Tibial nerve (tissue), 4 donors: ENCODE results near the gene LUC7L2. TPM values are rescaled to one million over a fixed set of nuclear protein-coding genes. Genes with fewer than 3 reads are reported as not detected.

Experiments used
- DNase-seq, 2 donors: peaks; one replicate each; pipeline ENCODE4 v3.0.0-alpha.2; 2019; ENCODE audit warnings: low spot score in 2 of 2
- H3K27ac ChIP-seq, 4 donors: fragments of 200-600 bp; sonication (generic) in 3 of 4; one replicate each; pipeline ENCODE4 v1.5.1; 2017 to 2019; ENCODE audit warnings: mild to moderate bottlenecking in 1 of 4
- H3K27me3 ChIP-seq, 2 donors: fragments of 200-600 bp; sonication (generic) in 1 of 2; one replicate each; pipeline versions ENCODE4 v1.5.1 to v1.6.0; 2017 to 2019
- H3K36me3 ChIP-seq, 3 donors: fragments of 200-600 bp; sonication (generic); one replicate each; pipeline ENCODE4 v1.5.1; 2018 to 2019
- H3K4me1 ChIP-seq, 4 donors: fragments of 200-600 bp; sonication (generic) in 3 of 4; one replicate each; pipeline ENCODE4 v1.5.1; 2017 to 2019
- H3K4me3 ChIP-seq, 4 donors: fragments of 200-600 bp; sonication (generic) in 3 of 4; one replicate each; pipeline ENCODE4 v1.5.1; 2017 to 2019; ENCODE audit warnings: mild to moderate bottlenecking in 1 of 4, moderate library complexity in 1 of 4
- H3K9me3 ChIP-seq, 4 donors: fragments of 200-600 bp; sonication (generic) in 3 of 4; one replicate each; pipeline ENCODE4 v1.5.1; 2017 to 2019
- EP300 ChIP-seq, 2 donors: sonication (generic); formaldehyde crosslinking; IDR thresholded peaks; one replicate each; pipeline ENCODE4 v1.6.1; 2017; ENCODE audit warnings: antibody characterized with exemption in 2 of 2, mild to moderate bottlenecking in 1 of 2
- POLR2A ChIP-seq, 2 donors: fragments of 450-650 bp; IDR thresholded peaks; one replicate each; pipeline ENCODE4 v1.6.1; 2017; ENCODE audit warnings: antibody characterized with exemption in 2 of 2, mild to moderate bottlenecking in 2 of 2, moderate library complexity in 2 of 2
- WGBS, 2 donors: methylation state at CpG; one replicate each; pipeline ENCODE4 v1.1.5; 2018; 5-methylcytosine and 5-hydroxymethylcytosine counted together
- total RNA-seq, 4 donors: library from RNA; depleted of rRNA; stranded (reverse); fragments of >200 nt; gene quantifications; one replicate each; pipeline ENCODE4 v1.1.0, GENCODE V29; 2016
- TF ChIP-seq, protein P1 (sequence below), 5 experiments: fragments of 200-600 bp in 3 of 5; fragments of 450-650 bp in 2 of 5; sonication (generic) in 3 of 5; IDR thresholded peaks; one replicate each; pipeline ENCODE4 v1.5.1; 2016 to 2019; ENCODE audit warnings: antibody characterized with exemption in 5 of 5, mild to moderate bottlenecking in 3 of 5, moderate library complexity in 2 of 5

Gene LUC7L2
- total RNA-seq, 4 donors from 2014 or later: 76.2 to 107 (median 102) TPM

DNA sequence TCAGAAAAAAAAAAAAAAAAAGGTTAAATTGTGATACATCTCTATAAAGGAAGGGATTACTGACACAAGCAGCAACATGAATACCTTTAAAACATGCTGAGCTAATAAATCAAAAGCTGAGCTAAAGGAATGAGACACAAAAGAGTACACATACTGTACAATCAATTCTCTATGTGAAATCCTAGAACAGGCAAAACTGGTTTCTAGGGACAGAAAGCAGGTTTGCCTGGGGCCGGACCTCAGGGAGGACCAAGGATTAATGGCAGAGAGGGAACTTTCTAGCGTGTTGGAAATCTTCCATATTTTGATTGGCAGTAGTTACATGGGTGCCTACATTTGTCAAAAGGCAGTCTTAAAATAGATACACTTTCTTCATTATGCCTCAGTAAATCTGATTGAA lies 71.3 kb downstream of the LUC7L2 start:
- no peak for DNase-seq
- H3K27ac ChIP-seq: peak overlapping the region in 2 of 4 donors; percentile 15 to 31
- no peak for TF ChIP-seq EP300 (IDR thresholded peaks at IDR 0.05)
- no peak for TF ChIP-seq POLR2A (IDR thresholded peaks at IDR 0.05)
- TF ChIP-seq, protein P1, sequence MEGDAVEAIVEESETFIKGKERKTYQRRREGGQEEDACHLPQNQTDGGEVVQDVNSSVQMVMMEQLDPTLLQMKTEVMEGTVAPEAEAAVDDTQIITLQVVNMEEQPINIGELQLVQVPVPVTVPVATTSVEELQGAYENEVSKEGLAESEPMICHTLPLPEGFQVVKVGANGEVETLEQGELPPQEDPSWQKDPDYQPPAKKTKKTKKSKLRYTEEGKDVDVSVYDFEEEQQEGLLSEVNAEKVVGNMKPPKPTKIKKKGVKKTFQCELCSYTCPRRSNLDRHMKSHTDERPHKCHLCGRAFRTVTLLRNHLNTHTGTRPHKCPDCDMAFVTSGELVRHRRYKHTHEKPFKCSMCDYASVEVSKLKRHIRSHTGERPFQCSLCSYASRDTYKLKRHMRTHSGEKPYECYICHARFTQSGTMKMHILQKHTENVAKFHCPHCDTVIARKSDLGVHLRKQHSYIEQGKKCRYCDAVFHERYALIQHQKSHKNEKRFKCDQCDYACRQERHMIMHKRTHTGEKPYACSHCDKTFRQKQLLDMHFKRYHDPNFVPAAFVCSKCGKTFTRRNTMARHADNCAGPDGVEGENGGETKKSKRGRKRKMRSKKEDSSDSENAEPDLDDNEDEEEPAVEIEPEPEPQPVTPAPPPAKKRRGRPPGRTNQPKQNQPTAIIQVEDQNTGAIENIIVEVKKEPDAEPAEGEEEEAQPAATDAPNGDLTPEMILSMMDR (IDR thresholded peaks at IDR 0.05): no peak
- peaks cover 0 to 21% (median 2%) of the 10 kb centered on the region in 3 donors for H3K36me3 ChIP-seq
- peaks cover 0 to 28% (median 5%) of the 10 kb centered on the region in 4 donors for H3K4me1 ChIP-seq
- 62 to 78% methylated on average over 2 of the region's 2 CpGs for whole genome bisulfite sequencing, 2 donors
- no peaks in the 10 kb centered on the region for H3K27me3 ChIP-seq
- no peaks in the 10 kb centered on the region for H3K9me3 ChIP-seq
- H3K4me3 ChIP-seq: no peak overlapping the region

DNA sequence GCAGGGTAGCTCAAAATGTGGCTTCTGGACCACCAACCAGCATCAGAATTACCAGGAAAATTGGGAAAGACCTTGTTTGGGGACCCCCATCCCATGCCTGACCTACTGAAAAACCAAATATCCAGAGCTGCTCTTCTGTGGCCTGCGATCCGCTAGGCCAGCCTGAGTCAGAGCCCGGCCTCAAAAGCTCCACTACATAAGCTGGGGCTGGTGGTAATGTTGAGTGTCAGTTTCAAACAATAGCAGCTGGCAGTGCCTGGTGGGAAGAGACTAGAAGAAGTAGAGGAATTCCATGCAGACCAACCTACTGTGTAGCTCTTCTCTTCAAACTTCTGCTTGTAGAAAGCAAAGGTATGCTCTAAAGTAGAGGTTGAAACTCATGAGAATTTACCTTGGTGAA lies 71.8 kb downstream of the LUC7L2 start:
- no peak for DNase-seq
- Histone ChIP-seq H3K36me3 (peaks cover 0 to 18% (median 2%) of the 10 kb centered on the region in 3 donors), H3K27me3 (no peaks in the 10 kb centered on the region), H3K4me1 (peaks cover 0 to 28% (median 5%) of the 10 kb centered on the region in 4 donors), H3K4me3 (no peak overlapping the region), H3K9me3 (no peaks in the 10 kb centered on the region), H3K27ac (peak overlapping the region in 2 of 4 donors; percentile 15 to 31)
- 83 to 92% methylated on average over 3 of the region's 3 CpGs for WGBS, 2 donors
- TF ChIP-seq EP300 (IDR thresholded peaks at IDR 0.05) (no peak), POLR2A (IDR thresholded peaks at IDR 0.05) (no peak)
- TF ChIP-seq, protein P1 (IDR thresholded peaks at IDR 0.05): no peak

DNA sequence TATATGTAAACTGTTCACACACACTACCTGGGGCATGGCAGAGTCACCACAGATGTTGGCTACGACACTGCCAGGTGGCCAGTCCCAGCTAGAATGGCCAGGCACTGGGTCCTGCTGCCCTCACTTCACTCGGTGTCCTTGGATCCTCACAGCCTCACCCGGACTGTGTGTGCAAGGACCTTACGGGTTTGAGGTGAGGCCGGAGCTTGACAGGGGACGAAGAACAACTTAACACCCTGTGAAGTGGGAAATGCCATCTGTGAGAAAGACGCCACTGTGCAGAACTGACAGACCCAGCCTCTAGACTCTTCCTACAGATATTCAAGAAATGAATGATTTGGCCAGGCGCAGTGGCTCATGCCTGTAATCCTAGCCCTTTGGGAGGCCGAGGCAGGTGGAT lies 77.1 kb downstream of the LUC7L2 start:
- 95 to 96% methylated on average over 9 of the region's 9 CpGs for WGBS, 2 donors
- Histone ChIP-seq H3K4me3 (no peak overlapping the region), H3K9me3 (no peaks in the 10 kb centered on the region), H3K36me3 (peaks cover 0 to 6% (median 0%) of the 10 kb centered on the region in 3 donors), H3K4me1 (peaks cover 0 to 17% (median 5%) of the 10 kb centered on the region in 4 donors), H3K27ac (no peak overlapping the region), H3K27me3 (no peaks in the 10 kb centered on the region)
- TF ChIP-seq EP300 (IDR thresholded peaks at IDR 0.05): no peak
- no peak for TF ChIP-seq POLR2A (IDR thresholded peaks at IDR 0.05)
- TF ChIP-seq, protein P1 (IDR thresholded peaks at IDR 0.05): no peak
- no peak for DNase-seq

DNA sequence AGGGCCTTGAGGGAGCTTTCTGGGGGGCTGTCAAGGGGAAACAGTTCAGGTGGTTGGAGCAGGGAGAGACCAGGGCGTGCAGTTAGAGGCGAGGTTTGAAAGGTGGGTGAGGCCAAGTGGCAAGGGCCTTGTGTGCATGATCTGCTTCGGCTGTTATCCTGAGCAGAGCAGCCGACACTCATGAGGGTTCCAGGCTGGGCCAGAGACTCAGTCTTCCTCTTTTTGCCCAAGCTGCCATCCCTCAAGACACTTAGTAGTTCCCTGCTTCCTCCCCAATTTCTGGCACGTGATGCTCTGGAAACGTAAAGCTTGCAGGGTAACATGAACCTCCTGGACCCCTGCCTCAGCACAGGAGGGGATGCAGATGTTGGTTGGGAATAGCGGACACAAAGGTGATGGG lies 79.7 kb downstream of the LUC7L2 start:
- Histone ChIP-seq H3K4me3 (no peak overlapping the region), H3K9me3 (no peaks in the 10 kb centered on the region), H3K27ac (no peak overlapping the region), H3K4me1 (peaks cover 0 to 5% (median under 1%) of the 10 kb centered on the region in 4 donors), H3K36me3 (peaks cover 0 to 6% (median 0%) of the 10 kb centered on the region in 3 donors), H3K27me3 (no peaks in the 10 kb centered on the region)
- 81 to 84% methylated on average over 7 of the region's 7 CpGs for WGBS, 2 donors
- no peak for TF ChIP-seq EP300 (IDR thresholded peaks at IDR 0.05)
- TF ChIP-seq, protein P1 (IDR thresholded peaks at IDR 0.05): no peak
- TF ChIP-seq POLR2A (IDR thresholded peaks at IDR 0.05): no peak
- no peak for DNase-seq

DNA sequence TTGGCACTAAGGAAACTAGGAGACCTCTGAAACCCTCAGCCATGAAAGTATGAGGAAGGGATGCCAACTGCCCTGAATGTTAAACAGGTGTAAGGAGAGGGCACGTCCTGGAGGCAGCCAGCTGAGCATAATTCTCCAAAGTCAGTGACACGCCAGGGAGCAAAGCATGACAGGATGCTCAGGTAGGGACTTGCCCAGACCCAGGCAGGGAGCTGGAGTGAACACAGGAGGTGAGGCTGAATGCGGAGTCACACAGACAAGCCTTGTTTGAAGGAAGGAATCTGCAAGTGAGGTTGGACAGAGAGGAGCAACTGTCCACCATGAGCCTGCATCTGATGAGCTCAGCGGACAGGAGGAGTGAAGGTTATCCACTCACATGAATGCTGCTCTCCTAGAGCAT lies 82.3 kb downstream of the LUC7L2 start:
- TF ChIP-seq, protein P1 (IDR thresholded peaks at IDR 0.05): no peak
- no peak for TF ChIP-seq EP300 (IDR thresholded peaks at IDR 0.05)
- no peak for TF ChIP-seq POLR2A (IDR thresholded peaks at IDR 0.05)
- no peaks in the 10 kb centered on the region for H3K4me1 ChIP-seq
- no peaks in the 10 kb centered on the region for H3K9me3 ChIP-seq
- no peak overlapping the region for H3K27ac ChIP-seq
- H3K27me3 ChIP-seq: no peaks in the 10 kb centered on the region
- WGBS, 2 donors: 84 to 88% methylated on average over 4 of the region's 4 CpGs
- no peak for DNase-seq
- H3K4me3 ChIP-seq: no peak overlapping the region
- peaks cover 0 to 2% (median 0%) of the 10 kb centered on the region in 3 donors for H3K36me3 ChIP-seq
